ENCODE measurements around the gene PDE4B.

Gene PDE4B

GRCh38 chr1:66323958-66324625, 531.4 kb downstream of the PDE4B start:
- DNase-seq: no peak

- DNase-seq: no peak
Observed at GRCh38 chr1:66325594-66326380, 533.1 kb downstream of the PDE4B start.

- no peak for DNase-seq
Observed at GRCh38 chr1:66326867-66327266, 534.2 kb downstream of the PDE4B start.

GRCh38 chr1:66327588-66327987, 534.9 kb downstream of the PDE4B start:
- no peak for DNase-seq

GRCh38 chr1:66328896-66329295, 536.2 kb downstream of the PDE4B start:
- no peak for DNase-seq

GRCh38 chr1:66330722-66331141, 538.0 kb downstream of the PDE4B start:
- peak; percentile 84 for DNase-seq

GRCh38 chr1:66331658-66332547, 539.2 kb downstream of the PDE4B start:
- peak; percentile 73 for DNase-seq

GRCh38 chr1:66332548-66332901, 539.8 kb downstream of the PDE4B start:
- no peak for DNase-seq

- no peak for DNase-seq
Observed at GRCh38 chr1:66333466-66334199, 540.9 kb downstream of the PDE4B start.

- DNase-seq: no peak
Observed at GRCh38 chr1:66334318-66334717, 541.6 kb downstream of the PDE4B start.

- no peak for DNase-seq
Observed at GRCh38 chr1:66335125-66335524, 542.4 kb downstream of the PDE4B start.

GRCh38 chr1:66335859-66336640, 543.4 kb downstream of the PDE4B start:
- peak; percentile 88 for DNase-seq

GRCh38 chr1:66336641-66336990, 543.9 kb downstream of the PDE4B start:
- no peak for DNase-seq

- DNase-seq: no peak
Observed at GRCh38 chr1:66337249-66337648, 544.6 kb downstream of the PDE4B start.

GRCh38 chr1:66339944-66340343, 547.2 kb downstream of the PDE4B start:
- DNase-seq: peak; percentile 53

- DNase-seq: no peak
Observed at GRCh38 chr1:66341446-66342089, 548.9 kb downstream of the PDE4B start.

GRCh38 chr1:66342707-66343106, 550.0 kb downstream of the PDE4B start:
- no peak for DNase-seq

- no peak for DNase-seq
Observed at GRCh38 chr1:66343569-66344325, 551.1 kb downstream of the PDE4B start.

GRCh38 chr1:66346057-66346795, 553.5 kb downstream of the PDE4B start:
- DNase-seq: no peak

- DNase-seq: no peak
Observed at GRCh38 chr1:66346873-66347272, 554.2 kb downstream of the PDE4B start.

Data from activated CD4-positive, alpha-beta T cell treated with anti-CD3 and anti-CD28 coated beads, Interleukin-2, amount 50 U/mL, for 16 hours (primary cell).